HG02623 (cell line): ENCODE results near the gene LHCGR.

Experiments
- ATAC-seq: cut with Tn5 transposase; IDR thresholded peaks from one replicate; pipeline ENCODE4 v1.9.1; 2021; ENCODE audit warnings: moderate library complexity; ENCODE audit not compliant: unreplicated experiment

The LHCGR gene

GRCh38 chr2:48755473-48755872 is at the start of gene LHCGR:
Gene LHCGR (minus strand): TSS chr2:48755724. CDS start chr2:48755671, 53 bp downstream.
- ATAC-seq: no peak

- no peak for ATAC-seq
Measured at GRCh38 chr2:48799601-48800000, 44.1 kb upstream of the LHCGR start.

- ATAC-seq: no peak
Measured at GRCh38 chr2:48795065-48795464, 39.5 kb upstream of the LHCGR start.

GRCh38 chr2:48793671-48794070 is 38.1 kb upstream of the LHCGR start:
- no peak for ATAC-seq

- ATAC-seq: no peak
Measured at GRCh38 chr2:48792030-48792429, 36.5 kb upstream of the LHCGR start.

GRCh38 chr2:48790407-48791170 is 35.1 kb upstream of the LHCGR start:
- ATAC-seq: no peak

GRCh38 chr2:48787580-48787979 is 32.1 kb upstream of the LHCGR start:
- no peak for ATAC-seq

- ATAC-seq: no peak
Measured at GRCh38 chr2:48781366-48781765, 25.8 kb upstream of the LHCGR start.

- no peak for ATAC-seq
Measured at GRCh38 chr2:48779019-48779716, 23.6 kb upstream of the LHCGR start.

- ATAC-seq: no peak
Measured at GRCh38 chr2:48774251-48774650, 18.7 kb upstream of the LHCGR start.

GRCh38 chr2:48771241-48772014 is 15.9 kb upstream of the LHCGR start:
- ATAC-seq: no peak

- ATAC-seq: no peak
Measured at GRCh38 chr2:48770181-48770580, 14.7 kb upstream of the LHCGR start.

- no peak for ATAC-seq
Measured at GRCh38 chr2:48768669-48769068, 13.1 kb upstream of the LHCGR start.

- ATAC-seq: no peak
Measured at GRCh38 chr2:48767330-48767729, 11.8 kb upstream of the LHCGR start.

GRCh38 chr2:48760826-48761225 is 5.3 kb upstream of the LHCGR start:
- no peak for ATAC-seq

GRCh38 chr2:48759682-48760081 is 4.2 kb upstream of the LHCGR start:
- ATAC-seq: no peak

- no peak for ATAC-seq
Measured at GRCh38 chr2:48756289-48756688, 765 bp upstream of the LHCGR start.

GRCh38 chr2:48754874-48755273 is 650 bp downstream of the LHCGR start:
- ATAC-seq: no peak

- no peak for ATAC-seq
Measured at GRCh38 chr2:48753228-48753627, 2.3 kb downstream of the LHCGR start.

GRCh38 chr2:48750128-48750739 is 5.3 kb downstream of the LHCGR start:
- peak; percentile 59 for ATAC-seq
